DOHH2 (cell line): ENCODE results near the gene EEF1E1.
"Not testable (repeated sequence)": the region's sequence is repeated elsewhere in the genome, so short reads cannot be mapped to it uniquely, and the experiment has no call there.

Experiments used
- H3F3A ChIP-seq: fragments of 200-600 bp; sonication (generic), shearing (Covaris generic); 2 replicates; pipeline ENCODE4 v1.6.0; 2016; ENCODE audit warnings: antibody characterized with exemption, mild to moderate bottlenecking; ENCODE audit not compliant: control insufficient read depth, insufficient read depth
- H3K27ac ChIP-seq: fragments of 200-600 bp; sonication (generic); 2 replicates; pipeline ENCODE4 v1.5.1; 2014; ENCODE audit warnings: low read depth, mild to moderate bottlenecking, low read length, moderate library complexity
- H3K27me3 ChIP-seq: fragments of 200-600 bp; sonication (generic); 2 replicates; pipeline ENCODE4 v1.6.1; 2014; ENCODE audit warnings: mild to moderate bottlenecking, low read length, mixed read lengths; ENCODE audit not compliant: control insufficient read depth
- H3K36me3 ChIP-seq: fragments of 200-600 bp; sonication (generic); 2 replicates; pipeline ENCODE4 v1.6.1; 2014; ENCODE audit warnings: mild to moderate bottlenecking, low read length, moderate library complexity, mixed read lengths; ENCODE audit not compliant: control insufficient read depth
- H3K4me1 ChIP-seq: fragments of 200-600 bp; sonication (generic); 2 replicates; pipeline ENCODE4 v1.6.1; 2014; ENCODE audit warnings: mild to moderate bottlenecking, low read length, mixed read lengths; ENCODE audit not compliant: control insufficient read depth
- H3K4me2 ChIP-seq: fragments of 200-600 bp; sonication (generic); 2 replicates; pipeline ENCODE4 v1.6.0; 2014; ENCODE audit warnings: mild to moderate bottlenecking, low read length, moderate library complexity
- H3K4me3 ChIP-seq: fragments of 200-600 bp; sonication (generic); 2 replicates; pipeline ENCODE4 v1.5.1; 2014; ENCODE audit warnings: mild to moderate bottlenecking, low read length, mixed read lengths
- H3K79me2 ChIP-seq: fragments of 200-600 bp; sonication (generic); 2 replicates; pipeline ENCODE4 v1.6.1; 2014; ENCODE audit warnings: mild to moderate bottlenecking, low read length, mixed read lengths; ENCODE audit not compliant: control insufficient read depth
- H3K9me2 ChIP-seq: fragments of 200-600 bp; sonication (generic); replicated peaks from 2 replicates; pipeline ENCODE4 v1.6.1; 2014; ENCODE audit warnings: mild to moderate bottlenecking, low read length, mixed read lengths; ENCODE audit not compliant: control insufficient read depth
- H3K9me3 ChIP-seq: fragments of 200-600 bp; sonication (generic); 2 replicates; pipeline ENCODE4 v1.6.1; 2014; ENCODE audit warnings: antibody characterized with exemption, low read length, mixed read lengths; ENCODE audit not compliant: control insufficient read depth, insufficient read depth
- H4K20me1 ChIP-seq: fragments of 200-600 bp; sonication (generic); 2 replicates; pipeline ENCODE4 v1.6.0; 2014; ENCODE audit warnings: low read depth, mild to moderate bottlenecking, antibody characterized with exemption, low read length, moderate library complexity; ENCODE audit not compliant: control insufficient read depth, insufficient read depth
- CTCF ChIP-seq: fragments of 200-600 bp; sonication (generic); IDR thresholded peaks from one replicate; pipeline ENCODE4 v1.5.1; 2014; ENCODE audit warnings: antibody characterized with exemption, mild to moderate bottlenecking, low read depth, low read length; ENCODE audit not compliant: poor library complexity, severe bottlenecking
- EZH2phosphoT487 ChIP-seq: fragments of 200-600 bp; sonication (generic); IDR thresholded peaks from 2 replicates; pipeline ENCODE4 v1.6.1; 2017; ENCODE audit warnings: borderline replicate concordance, mild to moderate bottlenecking, antibody characterized with exemption, low read length, moderate library complexity, mixed read lengths

The EEF1E1 gene

GRCh38 chr6:8043221-8043620 lies 59.1 kb downstream of the EEF1E1 start:
- Histone ChIP-seq H3K27ac (no peak overlapping the region), H3K4me1 (peaks cover 9% of the 10 kb centered on the region), H3F3A (no peaks in the 10 kb centered on the region), H3K4me3 (no peak overlapping the region), H3K36me3 (peaks cover 20% of the 10 kb centered on the region), H3K9me2 (no peaks in the 10 kb centered on the region), H3K79me2 (peaks cover 3% of the 10 kb centered on the region), H3K9me3 (no peaks in the 10 kb centered on the region), H3K27me3 (no peaks in the 10 kb centered on the region), H4K20me1 (no peaks in the 10 kb centered on the region), H3K4me2 (no peak overlapping the region)
- TF ChIP-seq EZH2phosphoT487 = no peak

- H3K4me2 ChIP-seq = no peak overlapping the region
- no peak for TF ChIP-seq EZH2phosphoT487
- no peak for TF ChIP-seq CTCF
- H4K20me1 ChIP-seq = no peaks in the 10 kb centered on the region
- H3K9me2 ChIP-seq = no peaks in the 10 kb centered on the region
- no peaks in the 10 kb centered on the region for H3K9me3 ChIP-seq
- H3K27me3 ChIP-seq = no peaks in the 10 kb centered on the region
- peaks cover 12% of the 10 kb centered on the region for H3K79me2 ChIP-seq
- no peak overlapping the region for H3K4me3 ChIP-seq
- H3F3A ChIP-seq = no peaks in the 10 kb centered on the region
- H3K36me3 ChIP-seq = peaks cover 16% of the 10 kb centered on the region
- peaks cover 9% of the 10 kb centered on the region for H3K4me1 ChIP-seq
- H3K27ac ChIP-seq = no peak overlapping the region
These were observed 60.3 kb downstream of the EEF1E1 start for GRCh38 chr6:8041913-8042583.

- not testable (repeated sequence) for H3K9me3 ChIP-seq, H3K4me3 ChIP-seq, H3K27ac ChIP-seq, H3K27me3 ChIP-seq, H3K4me2 ChIP-seq, H3F3A ChIP-seq, H4K20me1 ChIP-seq, H3K4me1 ChIP-seq, H3K9me2 ChIP-seq
- Histone ChIP-seq H3K36me3 (peaks cover 20% of the 10 kb centered on the region), H3K79me2 (peaks cover 65% of the 10 kb centered on the region)
These were observed 68.2 kb downstream of the EEF1E1 start for GRCh38 chr6:8034107-8034506.

GRCh38 chr6:8030920-8031319 lies 71.4 kb downstream of the EEF1E1 start:
- Histone ChIP-seq H3K4me3 (no peak overlapping the region), H3K9me3 (no peaks in the 10 kb centered on the region), H3K4me2 (no peak overlapping the region), H3K9me2 (no peaks in the 10 kb centered on the region), H3K79me2 (peaks cover 49% of the 10 kb centered on the region), H4K20me1 (no peaks in the 10 kb centered on the region; the same call in 1 of the 2 replicates), H3K36me3 (peaks cover 17% of the 10 kb centered on the region), H3K27ac (no peak overlapping the region), H3K27me3 (no peaks in the 10 kb centered on the region), H3F3A (no peaks in the 10 kb centered on the region), H3K4me1 (no peaks in the 10 kb centered on the region)
- TF ChIP-seq EZH2phosphoT487 (no peak), CTCF (no peak)
